A549 treated with GW870086 at 1 μM for 4 hours (cell line): ENCODE measurements around the gene AQP2. TPM values are rescaled to one million over a fixed set of nuclear protein-coding genes. Genes with fewer than 3 reads are reported as not detected.

Source experiments
- total RNA-seq: library from RNA; stranded (reverse); fragments of 200-300 nt; extraction: Qiagen RNA extraction; gene quantifications from 5 replicates; pipeline ENCODE4 v1.2.3, GENCODE V29; 2022; ENCODE audit warnings: low read depth

Gene AQP2
- not detected in 5 replicates for total RNA-seq

GRCh38 chr12:49950273-49951251 is at the start of gene AQP2:
Gene AQP2, plus strand, starts transcription at chr12:49950737. Its CDS starts 94 bp downstream, at chr12:49950831.

GRCh38 chr12:49903700-49904423 is 46.7 kb upstream of the AQP2 start, which contains the start of gene FAIM2:
Gene FAIM2, minus strand, starts transcription at chr12:49903900. Its CDS starts 108 bp downstream, at chr12:49903792.

GRCh38 chr12:49961111-49961922 is 10.8 kb downstream of the AQP2 start, which contains the start of gene AQP5:
Gene AQP5, plus strand, starts transcription at chr12:49961872. Its CDS starts 146 bp downstream, at chr12:49962018.

GRCh38 chr12:49972641-49973360 is 22.3 kb downstream of the AQP2 start, which contains the start of gene AQP6:
Gene AQP6, plus strand, starts transcription at chr12:49972947. Its CDS starts 227 bp downstream, at chr12:49973174.

Other genes starting within 250 kb of the AQP2 start
- 1.3 to 2.1 TPM (median 1.8 TPM) in 5 replicates for gene FMNL3, start 243.3 kb upstream of the AQP2 start, total RNA-seq
- 390 to 492 TPM (median 490 TPM) in 5 replicates for gene TMBIM6, start 209.2 kb upstream of the AQP2 start, total RNA-seq
- 7.5 to 9.3 TPM (median 8.1 TPM) in 5 replicates for gene NCKAP5L, start 122.3 kb upstream of the AQP2 start, total RNA-seq
- 3.8 to 4.4 TPM (median 4.2 TPM) in 5 replicates for gene BCDIN3D, start 107.6 kb upstream of the AQP2 start, total RNA-seq
- 0.28 TPM in 1 of 5 replicates, not detected in the others for gene FAIM2, start 46.8 kb upstream of the AQP2 start, total RNA-seq
- gene AQP5, start 11.1 kb downstream of the AQP2 start, total RNA-seq, result not detected in 5 replicates
- not detected in 5 replicates for gene AQP6, start 22.2 kb downstream of the AQP2 start, total RNA-seq
- gene RACGAP1, start 74.8 kb downstream of the AQP2 start, total RNA-seq, result 68.2 to 84.2 TPM (median 78.5 TPM) in 5 replicates
- 4.9 to 6.2 TPM (median 5.6 TPM) in 5 replicates for gene ASIC1, start 106.9 kb downstream of the AQP2 start, total RNA-seq
- 64.2 to 81.3 TPM (median 67.8 TPM) in 5 replicates for gene SMARCD1, start 134.6 kb downstream of the AQP2 start, total RNA-seq
- 0.11 to 0.35 TPM (median 0.19 TPM) in 5 replicates for gene GPD1, start 153.3 kb downstream of the AQP2 start, total RNA-seq
- 68.5 to 85.2 TPM (median 72.6 TPM) in 5 replicates for gene COX14, start 161.5 kb downstream of the AQP2 start, total RNA-seq
- 25.6 to 29.4 TPM (median 27.0 TPM) in 5 replicates for gene CERS5, start 216.6 kb downstream of the AQP2 start, total RNA-seq